Fibroblast of peridontal ligament (primary cell): Measurements from ENCODE around the gene OR51D1.
A peak's percentile ranks its signal among the peaks of the same experiment; 100 is the strongest.

Source experiments
- DNase-seq: peaks from one replicate; pipeline ENCODE4 v3.0.0-alpha.2; 2010; ENCODE audit errors: extremely low read depth

The OR51D1 gene

GRCh38 chr11:4636962-4637661 is at the start of gene OR51D1:
Gene OR51D1, plus strand, starts transcription at chr11:4637477. Its CDS starts 2,314 bp downstream, at chr11:4639791.
- DNase-seq: peak; percentile 75

GRCh38 chr11:4589017-4589416 is 48.3 kb upstream of the OR51D1 start:
- DNase-seq: no peak

DNA sequence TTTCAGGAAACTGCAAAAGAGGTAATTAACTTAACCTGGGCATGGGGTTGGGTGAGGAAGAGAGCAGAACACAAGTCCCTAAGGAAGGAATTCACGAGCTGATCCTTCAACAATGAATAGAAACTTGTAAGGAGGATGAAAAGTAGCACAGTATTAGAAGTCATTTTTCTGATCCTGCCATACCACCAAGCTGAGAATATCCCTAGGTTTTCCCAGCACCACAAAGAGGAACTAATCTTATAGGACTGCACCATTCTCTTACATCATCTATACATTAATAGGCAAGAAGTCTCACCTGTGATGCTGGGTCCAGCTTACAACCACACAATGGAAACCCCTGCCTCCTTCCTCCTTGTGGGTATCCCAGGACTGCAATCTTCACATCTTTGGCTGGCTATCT is 43.5 kb upstream of the OR51D1 start, which contains the start of gene OR52I1:
TSS of gene OR52I1 (plus strand) at position 301 of the 400 bp plus-strand sequence. CDS start at position 301, 0 bp downstream.
- DNase-seq: no peak

DNA sequence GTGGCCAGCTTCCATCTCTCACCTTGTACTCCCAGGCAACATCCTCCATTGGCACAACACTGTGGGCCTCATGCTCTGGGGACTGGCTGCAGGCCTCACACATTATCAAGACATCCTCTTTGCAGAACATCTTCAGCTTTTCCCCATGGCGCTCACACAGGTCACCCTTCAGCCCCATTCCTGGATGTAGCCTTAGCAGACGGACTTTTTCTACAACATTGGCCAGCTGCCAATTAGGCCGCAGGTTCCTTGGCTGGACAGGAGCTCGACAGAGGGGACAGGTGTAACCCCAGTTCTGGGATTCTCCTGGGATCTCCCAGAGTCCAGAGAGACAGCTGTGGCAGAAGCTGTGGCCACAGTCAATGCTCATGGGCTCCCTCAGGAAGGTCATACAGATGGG is 32.2 kb upstream of the OR51D1 start:
- no peak for DNase-seq

DNA sequence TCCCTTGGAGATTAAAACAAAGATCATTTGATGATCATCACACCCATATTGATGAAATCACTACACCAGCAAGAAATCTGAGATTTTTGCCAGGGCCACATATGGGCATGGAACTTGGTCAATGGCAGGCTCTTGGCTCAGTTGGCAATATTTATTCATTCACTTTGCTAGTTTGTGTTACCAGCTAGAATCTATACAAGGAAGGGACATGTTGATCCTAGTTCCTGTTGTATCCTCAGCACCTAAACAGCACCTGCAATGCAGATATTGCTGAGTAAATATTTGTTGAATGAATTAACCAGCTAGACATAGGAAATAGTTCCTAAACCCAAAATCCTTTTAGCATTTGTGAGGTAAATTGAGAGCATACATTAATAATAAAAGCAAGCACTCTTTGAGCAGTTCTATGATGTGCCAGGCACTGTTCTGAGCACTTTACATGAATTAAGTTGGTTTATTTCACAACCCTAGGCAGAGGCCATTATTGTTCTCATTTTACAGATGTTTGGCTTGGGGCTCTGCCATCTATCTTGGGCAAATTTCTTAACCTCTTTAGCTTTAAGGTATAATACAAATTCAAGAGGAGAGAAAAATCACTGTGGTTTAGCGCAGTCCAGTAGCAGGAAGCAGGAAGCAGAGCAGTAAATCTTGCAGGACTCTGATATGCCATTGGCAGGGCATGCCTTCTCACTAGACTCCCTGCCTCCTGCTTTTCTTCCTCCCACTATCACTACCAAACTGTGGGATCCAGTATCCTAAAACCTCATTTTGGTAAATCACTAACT is 30.9 kb upstream of the OR51D1 start:
- peak; percentile 64 for DNase-seq

DNA sequence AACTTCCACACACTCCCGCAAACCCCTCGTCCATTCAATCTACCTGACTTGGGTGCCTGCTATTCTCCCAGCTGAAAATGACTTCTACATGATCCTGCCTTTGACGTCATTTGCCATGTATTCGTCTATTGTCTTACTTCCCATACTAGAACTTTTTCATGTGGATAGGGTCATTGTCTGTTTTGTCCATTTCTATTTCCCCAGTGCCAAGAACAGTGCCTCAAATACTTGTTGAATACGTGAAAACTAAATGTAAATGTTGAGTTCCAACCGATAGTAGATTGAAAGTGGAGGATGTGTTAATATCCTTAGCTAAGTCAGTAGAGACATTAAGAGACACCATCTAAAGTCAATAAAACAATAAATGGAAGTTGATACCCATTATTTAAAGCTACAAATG is 30.2 kb upstream of the OR51D1 start:
- peak; percentile 45 for DNase-seq

- DNase-seq: peak; percentile 94
Measured at GRCh38 chr11:4607781-4608666, 29.3 kb upstream of the OR51D1 start, which contains the start of gene TRIM68. Gene TRIM68, minus strand, starts transcription at chr11:4608231. Its CDS starts 2,727 bp downstream, at chr11:4605504.

GRCh38 chr11:4610258-4610935 is 26.9 kb upstream of the OR51D1 start:
- DNase-seq: peak; percentile 45

- no peak for DNase-seq
Measured at GRCh38 chr11:4611986-4612385, 25.3 kb upstream of the OR51D1 start.

- DNase-seq: no peak
Measured at GRCh38 chr11:4615856-4616444, 21.3 kb upstream of the OR51D1 start.

DNA sequence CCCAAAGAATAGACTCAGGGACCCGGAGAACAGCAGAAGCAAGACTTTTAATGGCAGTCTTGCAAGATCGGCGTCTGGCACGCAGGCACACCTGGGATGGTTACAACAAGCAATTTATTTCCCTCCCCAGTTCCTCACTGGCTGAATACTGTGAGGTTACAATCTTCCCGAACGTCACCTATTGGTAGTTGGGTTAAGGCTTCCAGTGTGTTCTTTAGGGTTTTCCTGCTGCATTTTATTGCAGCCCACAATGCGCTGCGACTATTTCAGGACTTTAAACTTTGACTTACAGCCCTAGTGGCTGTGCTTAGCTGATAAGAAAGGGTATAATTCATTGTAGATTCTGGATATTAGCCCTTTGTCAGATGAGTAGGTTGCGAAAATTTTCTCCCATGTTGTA is 17.8 kb upstream of the OR51D1 start:
- no peak for DNase-seq

GRCh38 chr11:4626207-4627099 is 10.8 kb upstream of the OR51D1 start:
- DNase-seq: peak; percentile 84

DNA sequence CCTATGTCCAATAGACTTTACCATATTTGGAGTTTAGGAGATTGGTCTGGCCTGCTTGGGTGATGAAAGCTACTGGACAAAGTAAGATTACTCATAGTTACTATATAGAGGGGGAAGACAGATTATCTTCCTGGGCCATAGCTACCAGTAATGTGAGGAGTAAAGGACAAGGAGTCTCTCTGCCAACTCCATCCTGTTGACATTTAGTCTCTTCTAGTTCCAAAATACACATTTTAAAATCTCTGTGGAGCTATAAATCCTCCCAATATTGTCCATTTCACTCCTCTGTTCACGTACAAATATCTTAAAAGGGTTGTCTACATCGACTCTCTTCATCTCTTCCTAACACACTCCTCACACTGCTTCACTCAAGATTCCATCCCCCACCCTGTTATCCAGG is 1.1 kb upstream of the OR51D1 start:
- DNase-seq: no peak

DNA sequence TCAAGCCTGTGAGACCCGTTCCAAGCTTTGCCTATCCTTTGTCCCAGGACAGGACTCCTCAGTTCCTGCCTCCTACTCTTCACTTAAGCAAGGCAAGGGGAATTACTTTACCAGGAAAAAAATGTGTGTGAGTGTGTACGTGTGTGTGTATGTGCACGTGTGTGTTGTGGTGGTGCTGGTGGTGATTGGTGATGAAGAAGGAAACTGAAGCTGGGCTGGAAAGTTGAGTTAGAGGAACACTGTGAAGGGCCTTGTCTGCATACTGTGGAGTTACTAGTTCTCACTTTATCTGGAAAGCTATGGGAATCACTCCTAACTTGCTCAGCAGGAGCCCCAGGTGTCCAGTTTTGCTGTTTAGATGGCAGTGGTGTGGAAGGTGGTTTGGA is 378 bp downstream of the OR51D1 start:
- no peak for DNase-seq

- no peak for DNase-seq
Measured at GRCh38 chr11:4639931-4640330, 2.7 kb downstream of the OR51D1 start.

GRCh38 chr11:4641501-4641900 is 4.2 kb downstream of the OR51D1 start:
- no peak for DNase-seq

- DNase-seq: no peak
Measured at GRCh38 chr11:4642043-4642442, 4.8 kb downstream of the OR51D1 start.

GRCh38 chr11:4643076-4643475 is 5.8 kb downstream of the OR51D1 start:
- no peak for DNase-seq

DNA sequence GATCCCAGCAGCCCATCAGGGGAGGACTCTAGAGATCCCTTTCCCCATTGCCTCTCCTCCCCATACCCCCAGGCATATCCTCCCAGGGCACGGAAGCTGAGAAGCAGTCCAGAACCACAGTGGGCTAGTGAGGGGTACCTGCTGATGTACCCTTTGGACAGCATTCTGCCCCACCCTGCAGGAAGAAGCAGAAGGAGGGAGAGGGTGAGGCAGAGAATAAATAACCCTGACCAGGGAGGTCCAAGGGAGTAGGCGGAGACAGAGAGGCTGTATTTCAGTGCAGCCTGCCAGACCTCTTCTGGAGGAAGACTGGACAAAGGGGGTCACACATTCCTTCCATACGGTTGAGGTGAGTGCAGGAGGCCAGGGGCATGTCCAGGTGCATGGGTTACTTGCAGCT is 6.4 kb downstream of the OR51D1 start, which contains the start of gene OR51E1:
TSS of gene OR51E1 (plus strand) at position 301 of the 400 bp plus-strand sequence. CDS start 8,545 bp downstream, outside the sequence.
- DNase-seq: no peak

GRCh38 chr11:4644233-4644632 is 7.0 kb downstream of the OR51D1 start:
- DNase-seq: no peak
